Measurements from ENCODE around the gene SOX30. TPM values are rescaled to one million over a fixed set of nuclear protein-coding genes. Genes with fewer than 3 reads are reported as not detected.

Gene SOX30
- total RNA-seq, 1 experiment from 2014 or later: 0.09 TPM

GRCh38 chr5:157624144-157624543 is 28.1 kb downstream of the SOX30 start:
- no peak for DNase-seq
- Mint-ChIP-seq H3K4me3 (ENCODE audit: low read depth, unreplicated experiment) (no peak overlapping the region), H3K36me3 (ENCODE audit: insufficient read depth, unreplicated experiment) (no peaks in the 10 kb centered on the region), H3K27ac (ENCODE audit: unreplicated experiment) (no peak overlapping the region), H3K4me1 (ENCODE audit: low read depth, unreplicated experiment) (no peaks in the 10 kb centered on the region), H3K9me3 (ENCODE audit: low read depth, unreplicated experiment) (no peaks in the 10 kb centered on the region), H3K27me3 (ENCODE audit: unreplicated experiment) (no peaks in the 10 kb centered on the region)
- intact Hi-C loops (cut with micrococcal nuclease; ENCODE audit: unreplicated experiment): no loop called here
- TF ChIP-seq CTCF (IDR thresholded peaks at IDR 0.05; ENCODE audit: unreplicated experiment): no peak
- CTCF ChIA-PET: no interaction called here
- BruUV-seq (replicated peaks): no TSS peak

GRCh38 chr5:157620776-157621175 is 31.5 kb downstream of the SOX30 start:
- no TSS peak for BruUV-seq (replicated peaks)
- DNase-seq: no peak
- no peak for TF ChIP-seq CTCF (IDR thresholded peaks at IDR 0.05; ENCODE audit: unreplicated experiment)
- Mint-ChIP-seq H3K36me3 (ENCODE audit: insufficient read depth, unreplicated experiment) (no peaks in the 10 kb centered on the region), H3K27ac (ENCODE audit: unreplicated experiment) (no peak overlapping the region), H3K27me3 (ENCODE audit: unreplicated experiment) (no peaks in the 10 kb centered on the region), H3K9me3 (ENCODE audit: low read depth, unreplicated experiment) (no peaks in the 10 kb centered on the region), H3K4me3 (ENCODE audit: low read depth, unreplicated experiment) (no peak overlapping the region), H3K4me1 (ENCODE audit: low read depth, unreplicated experiment) (no peaks in the 10 kb centered on the region)
- intact Hi-C loops (cut with micrococcal nuclease; ENCODE audit: unreplicated experiment): no loop called here
- CTCF ChIA-PET: no interaction called here

GRCh38 chr5:157618191-157618765 is 34.0 kb downstream of the SOX30 start:
- Mint-ChIP-seq H3K4me1 (ENCODE audit: low read depth, unreplicated experiment) (no peaks in the 10 kb centered on the region), H3K4me3 (ENCODE audit: low read depth, unreplicated experiment) (no peak overlapping the region), H3K27ac (ENCODE audit: unreplicated experiment) (no peak overlapping the region), H3K36me3 (ENCODE audit: insufficient read depth, unreplicated experiment) (no peaks in the 10 kb centered on the region), H3K9me3 (ENCODE audit: low read depth, unreplicated experiment) (no peaks in the 10 kb centered on the region), H3K27me3 (ENCODE audit: unreplicated experiment) (no peaks in the 10 kb centered on the region)
- TF ChIP-seq CTCF (IDR thresholded peaks at IDR 0.05; ENCODE audit: unreplicated experiment): no peak
- intact Hi-C loops (cut with micrococcal nuclease; ENCODE audit: unreplicated experiment): no loop called here
- BruUV-seq (replicated peaks): no TSS peak
- no peak for DNase-seq
- CTCF ChIA-PET: no interaction called here

GRCh38 chr5:157616785-157617184 is 35.5 kb downstream of the SOX30 start:
- no peak for DNase-seq
- H3K36me3 Mint-ChIP-seq (ENCODE audit: insufficient read depth, unreplicated experiment): no peaks in the 10 kb centered on the region
- H3K27ac Mint-ChIP-seq (ENCODE audit: unreplicated experiment): no peak overlapping the region
- CTCF ChIA-PET: no interaction called here
- no peak overlapping the region for H3K4me3 Mint-ChIP-seq (ENCODE audit: low read depth, unreplicated experiment)
- H3K9me3 Mint-ChIP-seq (ENCODE audit: low read depth, unreplicated experiment): no peaks in the 10 kb centered on the region
- H3K4me1 Mint-ChIP-seq (ENCODE audit: low read depth, unreplicated experiment): no peaks in the 10 kb centered on the region
- no peaks in the 10 kb centered on the region for H3K27me3 Mint-ChIP-seq (ENCODE audit: unreplicated experiment)
- no TSS peak for BruUV-seq (replicated peaks)
- intact Hi-C loops (cut with micrococcal nuclease; ENCODE audit: unreplicated experiment): no loop called here
- TF ChIP-seq CTCF (IDR thresholded peaks at IDR 0.05; ENCODE audit: unreplicated experiment): no peak

Data from Calu3 (cell line).